ENCODE measurements around the gene EME2.

- TF ChIP-seq POLR2A (IDR thresholded peaks at IDR 0.05) = no peak
- TF ChIP-seq CTCF (IDR thresholded peaks at IDR 0.05) = no peak
Observed at GRCh38 chr16:1734123-1734522, 38.5 kb upstream of the EME2 start.
